Stimulated activated naive CD4-positive, alpha-beta T cell (primary cell): ENCODE data around the gene GDPD5.

Experiments used
- DNase-seq, 6 experiments: peaks; one replicate each; lab custom pipeline; 2025; lab: John Stamatoyannopoulos, UW

Gene GDPD5

DNA sequence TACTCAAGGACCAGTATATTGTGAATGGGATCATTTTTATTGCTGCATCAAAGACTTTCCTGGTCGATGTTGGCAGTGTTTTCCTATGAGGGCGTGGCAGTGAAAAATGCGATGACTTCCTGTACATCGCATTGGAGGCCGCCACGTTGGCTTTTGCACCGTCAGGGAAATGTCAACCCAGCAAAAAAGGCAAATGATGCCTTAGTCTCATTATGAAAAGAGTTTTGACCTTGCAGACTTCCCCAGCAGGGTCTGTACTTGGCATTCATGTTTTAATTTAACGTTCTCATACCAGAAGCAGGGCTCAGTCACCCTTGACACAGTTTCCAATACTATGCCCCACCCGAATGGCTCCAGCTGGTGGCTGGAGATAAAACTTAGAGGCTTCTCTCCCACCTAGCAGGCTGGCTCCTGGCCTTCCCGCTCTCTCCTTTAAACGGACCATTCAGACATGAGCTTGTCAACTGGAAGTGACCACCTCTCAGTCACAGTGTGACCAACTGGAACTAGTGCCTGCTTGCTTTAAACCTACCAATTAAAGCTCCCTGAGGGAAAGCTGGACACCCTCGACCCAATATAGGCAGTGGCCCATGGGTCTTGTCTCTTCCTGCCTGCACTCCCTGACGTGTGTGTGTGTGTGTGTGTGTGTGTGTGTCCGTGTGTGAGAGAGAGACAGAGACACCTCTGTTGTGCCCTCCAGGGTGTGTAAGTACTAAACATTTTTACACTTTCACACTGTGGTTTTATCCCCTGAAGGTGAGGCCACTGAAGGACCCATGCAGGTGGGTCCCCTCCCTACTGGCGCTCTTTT lies 8.7 kb upstream of the GDPD5 start:
- no peak for DNase-seq

DNA sequence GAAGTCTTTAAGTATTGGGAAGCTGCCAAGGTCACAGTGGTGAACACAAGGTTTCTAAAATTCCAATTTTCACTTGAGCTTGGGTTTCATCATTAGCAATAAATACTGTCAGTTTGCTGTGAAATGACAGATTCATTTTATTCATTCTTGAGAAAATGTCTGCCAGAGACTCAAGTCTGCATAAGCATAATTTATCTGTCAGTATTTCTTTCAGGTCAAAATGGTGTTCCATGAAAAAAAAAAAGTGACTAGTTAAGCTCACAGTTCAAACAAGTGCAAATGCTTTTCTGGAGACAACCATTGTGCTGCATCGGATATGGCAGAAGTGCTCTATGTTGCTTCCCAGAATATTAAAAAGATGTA lies 8.1 kb upstream of the GDPD5 start:
- DNase-seq, result no peak

DNA sequence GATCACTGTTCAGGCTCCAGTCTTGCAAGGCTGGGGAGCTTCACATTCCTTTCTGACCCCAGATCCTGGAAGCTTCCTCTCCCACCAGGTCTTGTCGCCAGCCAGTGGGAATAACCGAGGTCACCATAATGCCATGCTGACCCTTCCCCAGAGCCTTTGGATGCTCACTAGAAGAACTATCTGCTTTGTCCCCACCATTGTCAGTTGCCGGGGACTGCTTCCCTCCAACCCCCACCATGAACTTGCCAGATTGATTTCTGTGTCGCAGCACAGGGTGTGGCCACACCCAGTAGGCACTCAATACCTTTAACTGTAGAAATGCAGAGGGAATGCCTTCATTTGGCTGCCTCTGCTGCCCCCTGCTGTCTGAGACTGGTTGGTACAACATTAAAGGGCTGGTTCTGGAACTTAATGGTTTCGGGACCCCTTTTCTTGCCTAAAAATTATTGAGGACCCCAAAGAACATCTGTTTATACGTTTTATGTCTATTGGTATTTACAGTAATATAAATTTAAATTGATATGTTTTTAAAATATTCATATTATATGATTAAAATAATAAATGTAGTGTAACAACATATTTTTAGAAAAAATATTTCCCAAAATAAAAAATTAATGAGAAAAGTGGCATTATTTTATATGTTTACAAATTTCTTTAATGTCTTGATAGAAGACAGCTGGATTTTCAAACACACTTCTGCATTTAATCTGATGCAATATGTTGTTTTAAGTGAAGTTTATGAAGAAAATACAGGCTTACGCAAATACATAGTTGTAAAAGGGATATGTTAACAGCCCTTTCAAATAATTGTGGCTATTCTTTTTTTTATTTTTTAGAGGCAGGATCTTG lies 6.7 kb upstream of the GDPD5 start:
- DNase-seq, result peak; percentile 52 to 85 (median 78)

- no peak for DNase-seq
These were observed 5.6 kb upstream of the GDPD5 start for GRCh38 chr11:75531325-75531724.

GRCh38 chr11:75530577-75530976 lies 4.8 kb upstream of the GDPD5 start:
- no peak for DNase-seq

- DNase-seq, result no peak
These were observed 2.4 kb upstream of the GDPD5 start for GRCh38 chr11:75527938-75528735.

DNA sequence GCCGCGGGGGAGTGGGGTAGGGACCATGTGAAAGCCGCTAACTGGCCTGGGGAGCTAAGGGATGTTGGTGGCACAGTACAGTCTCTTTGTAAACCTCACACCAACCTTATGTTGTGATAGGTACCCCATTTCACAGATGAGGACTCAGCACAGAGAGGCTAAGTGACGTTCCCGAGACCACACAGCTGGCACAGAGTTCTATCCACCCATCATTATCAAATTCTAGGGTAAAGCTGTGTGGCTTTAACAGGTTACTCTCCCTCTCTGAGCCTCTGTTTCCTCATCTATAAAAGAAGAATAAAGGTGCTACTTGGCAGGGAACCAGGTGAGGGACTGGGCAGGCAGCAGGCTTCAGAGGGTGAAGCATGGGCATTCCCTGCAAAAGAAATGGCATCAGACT lies 1.4 kb upstream of the GDPD5 start:
- no peak for DNase-seq

GRCh38 chr11:75526192-75526541 lies 426 bp upstream of the GDPD5 start:
- no peak for DNase-seq

DNA sequence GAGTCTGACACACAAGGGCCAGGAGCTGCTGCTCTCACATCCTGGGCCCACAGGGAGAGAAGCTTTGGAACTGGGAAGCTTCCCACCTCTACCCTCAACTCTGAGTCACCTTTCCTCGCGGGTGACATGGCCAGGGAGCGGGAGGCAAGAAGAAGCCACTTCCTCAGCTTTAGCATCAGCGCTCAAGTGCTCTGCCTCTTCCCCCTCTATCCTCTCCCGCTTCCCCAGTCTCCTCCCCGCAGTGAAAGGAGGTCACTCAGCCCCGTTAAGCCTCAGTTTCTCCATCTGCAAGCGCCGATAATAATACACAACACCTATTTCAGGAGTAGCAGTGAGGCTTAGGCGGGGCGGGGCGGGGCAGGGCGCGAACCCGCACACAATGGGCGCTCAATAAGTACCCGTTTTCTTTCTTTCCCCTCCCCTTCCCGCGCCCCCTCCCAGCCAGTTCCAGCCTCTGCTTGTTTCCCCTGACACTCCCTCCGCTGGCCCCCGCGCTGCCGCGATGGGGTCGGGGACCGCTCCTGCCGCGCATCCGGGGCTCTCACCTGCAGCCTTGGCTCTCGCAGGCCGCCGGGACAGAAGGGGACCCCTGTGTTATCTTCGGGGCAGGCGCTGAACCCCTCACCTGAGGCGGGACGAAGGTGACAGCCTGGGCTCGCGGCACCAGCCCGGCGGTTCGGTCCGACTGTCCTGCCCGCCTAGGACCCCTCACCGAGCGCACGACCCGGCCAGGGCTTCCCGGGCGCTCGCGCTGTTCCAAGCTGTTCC lies 892 bp downstream of the GDPD5 start:
- peak in 4 of 6 experiments; percentile 25 to 58 (median 35) for DNase-seq

DNA sequence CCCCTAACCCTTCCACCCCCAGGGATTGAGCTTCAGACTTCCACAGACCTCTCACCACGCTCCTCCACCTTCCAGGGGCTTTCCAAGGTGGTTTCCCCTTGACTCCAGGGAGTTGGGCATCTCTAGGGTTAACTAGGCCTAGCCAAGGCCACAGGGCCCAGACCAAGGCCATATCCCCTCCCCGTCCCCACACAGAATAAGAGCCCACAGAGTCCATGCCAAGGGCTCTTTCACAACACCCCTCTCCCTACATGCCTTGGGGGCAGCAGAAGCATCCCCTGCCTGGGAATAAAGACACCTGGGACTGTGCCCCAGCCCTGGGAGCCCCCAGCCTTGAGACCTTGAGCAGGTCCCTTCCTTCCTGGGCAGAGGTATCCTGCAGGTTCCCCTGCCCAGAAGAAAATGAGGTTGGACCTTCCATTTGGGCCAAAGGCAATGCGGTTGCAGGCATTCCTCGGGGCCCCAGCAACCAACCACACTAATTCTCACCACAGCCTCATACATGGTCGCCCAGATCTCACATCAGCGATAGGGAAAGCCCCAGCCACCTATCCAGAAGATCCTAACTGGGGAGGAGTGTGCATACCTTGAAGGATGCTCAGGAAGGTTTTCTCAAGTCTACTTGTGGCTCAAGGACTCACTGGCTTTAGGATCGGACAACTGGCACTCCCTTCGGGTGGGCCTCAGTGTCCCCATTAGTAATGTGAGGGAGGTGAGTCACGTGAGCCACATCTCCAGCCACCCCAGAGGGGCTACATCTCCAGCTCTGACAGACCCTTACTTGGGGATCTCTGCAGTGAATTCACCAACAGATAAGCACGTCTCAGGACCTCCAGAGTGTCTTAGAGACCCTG lies 1.7 kb downstream of the GDPD5 start:
- DNase-seq, result peak in 1 of 6 experiments; percentile 33

DNA sequence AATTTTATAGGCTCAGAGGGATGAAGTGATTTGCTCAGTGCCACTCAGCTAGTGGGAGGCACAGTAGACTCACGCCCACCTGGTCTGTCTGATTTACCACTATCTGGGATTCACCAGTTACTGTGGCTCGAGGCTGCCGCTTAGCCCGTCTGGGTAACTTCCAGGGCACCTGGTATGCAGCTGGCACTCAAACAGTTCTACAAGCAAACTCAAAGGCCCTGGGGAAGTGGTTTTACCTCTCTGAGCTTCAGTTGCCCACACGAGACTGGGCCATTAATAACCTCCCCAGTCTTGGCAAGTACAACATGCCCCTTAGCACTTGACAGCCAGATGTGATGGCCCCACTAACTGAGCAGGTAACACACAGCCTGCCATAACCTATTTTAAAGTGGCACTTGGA lies 2.6 kb downstream of the GDPD5 start:
- DNase-seq, result no peak

DNA sequence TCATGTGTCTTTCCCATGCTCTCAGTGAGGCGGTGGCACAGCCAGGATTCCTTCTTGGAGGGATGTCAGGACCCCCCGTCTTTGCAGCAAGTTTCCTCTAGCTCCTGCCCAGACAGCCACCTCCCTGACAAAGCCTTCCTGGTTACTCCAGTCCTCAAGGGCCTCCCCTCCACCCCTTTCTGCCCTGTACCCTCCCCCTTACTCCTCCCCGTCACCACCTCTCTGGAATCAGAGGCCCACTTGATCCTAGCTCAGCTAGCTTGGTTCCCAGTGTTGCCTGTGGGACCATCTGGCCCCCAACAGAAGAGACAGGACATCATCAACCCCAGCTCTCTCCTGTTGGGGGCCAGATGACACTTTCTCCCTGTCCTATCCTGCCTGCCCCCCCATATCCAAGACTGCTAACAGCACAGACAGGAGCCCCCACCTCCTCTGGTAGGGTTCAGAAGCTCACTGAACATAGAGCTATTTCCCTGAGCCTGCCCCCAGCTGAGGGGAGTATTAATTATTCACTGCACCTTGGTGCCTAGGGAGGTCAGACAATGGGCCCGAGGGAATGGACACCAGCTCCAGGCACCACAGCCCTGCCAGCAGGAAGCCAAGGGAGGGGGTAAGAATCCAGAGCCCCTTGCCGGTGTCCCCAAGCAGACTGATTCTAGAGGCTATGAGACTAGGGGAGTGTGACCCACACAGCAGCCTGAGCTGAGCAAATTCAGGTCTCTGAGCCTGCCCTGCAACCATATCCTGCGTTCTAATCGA lies 3.3 kb downstream of the GDPD5 start:
- DNase-seq, result no peak

- no peak for DNase-seq
These were observed 5.1 kb downstream of the GDPD5 start for GRCh38 chr11:75520688-75521087.

DNA sequence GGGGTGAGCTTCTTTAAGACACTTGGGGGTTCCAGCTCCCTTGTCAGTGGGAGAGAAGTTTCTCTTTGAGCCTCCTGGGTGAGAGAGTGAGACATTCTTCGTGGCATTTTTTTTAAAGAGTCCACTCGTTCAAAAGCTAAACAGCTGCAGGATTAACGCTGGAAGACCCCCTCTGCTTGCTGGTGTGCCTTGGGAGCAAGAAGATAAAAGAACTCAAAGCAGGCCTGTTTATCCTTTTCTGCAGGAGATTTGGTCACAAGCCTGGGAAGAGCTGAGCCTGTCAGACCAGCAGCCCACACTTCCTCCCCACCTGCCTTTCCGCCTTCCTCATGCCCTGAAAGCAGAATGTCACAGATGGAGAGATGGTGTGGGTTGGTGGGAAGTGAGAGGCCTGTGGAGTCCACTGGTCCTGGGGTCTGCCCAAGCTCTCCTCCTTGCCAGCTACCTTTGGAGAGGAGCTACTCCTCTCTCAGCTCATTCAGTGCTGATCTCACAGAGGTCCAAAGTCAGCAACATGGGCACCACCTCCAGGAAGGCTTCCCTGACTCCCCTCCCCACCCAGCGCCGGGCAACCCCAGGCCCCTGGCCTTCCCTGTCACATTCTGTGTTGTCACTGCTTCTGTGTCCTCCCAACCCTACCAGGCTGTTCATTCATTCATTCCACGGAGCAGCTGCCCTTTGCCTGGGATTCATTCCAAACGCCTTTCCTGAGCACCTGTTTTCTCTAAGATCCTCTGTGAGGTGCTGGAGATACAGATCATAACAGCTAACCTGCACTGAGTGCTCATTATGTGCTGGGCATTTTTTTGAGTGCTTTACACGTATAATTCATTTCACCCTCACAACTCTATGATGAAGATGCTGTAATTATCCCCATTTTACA lies 6.7 kb downstream of the GDPD5 start:
- no peak for DNase-seq

- DNase-seq, result no peak
These were observed 7.6 kb downstream of the GDPD5 start for GRCh38 chr11:75518204-75518549.

DNA sequence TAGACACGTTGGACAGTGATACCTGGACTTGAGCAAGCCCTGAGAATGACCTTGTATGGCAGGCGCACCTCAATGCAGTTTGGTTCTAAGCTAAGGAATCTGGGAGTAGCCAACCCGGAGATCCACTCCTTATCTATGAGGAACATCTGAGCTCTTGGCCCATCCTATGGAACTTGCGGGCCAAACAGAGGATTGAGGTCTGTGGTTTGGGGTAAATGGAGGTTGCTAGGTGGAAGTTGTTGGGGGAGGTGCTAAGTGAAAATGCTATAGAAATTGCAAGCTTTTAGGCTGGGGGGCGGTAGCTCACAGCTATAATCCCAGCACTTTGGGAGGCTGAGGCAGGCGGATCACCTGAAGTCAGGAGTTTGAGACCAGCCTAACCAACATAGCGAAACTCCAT lies 8.9 kb downstream of the GDPD5 start:
- DNase-seq, result no peak

DNA sequence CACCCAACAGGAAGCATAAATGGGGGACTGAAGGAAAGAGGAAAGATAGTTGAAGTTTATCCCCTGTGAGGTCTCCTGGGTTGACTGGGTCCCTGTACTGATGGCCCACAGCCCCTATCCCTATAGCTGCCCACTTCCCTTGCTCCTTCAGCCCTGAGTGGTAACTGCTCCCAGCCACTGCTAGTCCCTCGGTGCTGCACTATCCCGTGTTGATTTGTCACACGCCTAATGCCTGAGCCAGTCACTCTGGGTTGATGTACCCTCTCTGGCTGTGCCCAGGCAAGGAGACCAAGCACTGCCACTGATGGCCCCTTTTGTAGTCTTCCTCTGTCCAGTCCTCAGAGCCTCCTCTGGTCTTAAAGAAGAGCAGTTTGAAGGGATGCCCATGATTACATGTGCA lies 9.6 kb downstream of the GDPD5 start:
- no peak for DNase-seq

DNA sequence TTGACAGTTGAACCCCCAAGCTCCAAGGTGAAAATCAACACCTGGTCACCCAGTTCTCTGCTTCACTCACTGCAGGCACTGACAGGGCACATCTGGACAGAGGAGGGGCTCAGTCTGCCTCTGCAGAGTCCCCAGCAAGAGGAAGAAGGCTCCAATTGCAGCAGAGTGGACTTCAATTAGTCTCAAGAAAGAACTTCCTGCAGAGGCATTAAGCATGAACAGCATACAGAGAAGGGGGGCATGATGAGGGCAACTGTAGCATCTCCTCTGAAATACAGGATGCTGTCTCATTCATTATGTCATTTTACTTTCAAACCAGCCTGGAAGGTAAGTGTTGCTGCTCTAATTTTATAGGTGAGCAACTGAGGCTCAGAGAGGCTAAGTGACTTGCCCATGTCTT lies 11.1 kb downstream of the GDPD5 start:
- DNase-seq, result no peak

DNA sequence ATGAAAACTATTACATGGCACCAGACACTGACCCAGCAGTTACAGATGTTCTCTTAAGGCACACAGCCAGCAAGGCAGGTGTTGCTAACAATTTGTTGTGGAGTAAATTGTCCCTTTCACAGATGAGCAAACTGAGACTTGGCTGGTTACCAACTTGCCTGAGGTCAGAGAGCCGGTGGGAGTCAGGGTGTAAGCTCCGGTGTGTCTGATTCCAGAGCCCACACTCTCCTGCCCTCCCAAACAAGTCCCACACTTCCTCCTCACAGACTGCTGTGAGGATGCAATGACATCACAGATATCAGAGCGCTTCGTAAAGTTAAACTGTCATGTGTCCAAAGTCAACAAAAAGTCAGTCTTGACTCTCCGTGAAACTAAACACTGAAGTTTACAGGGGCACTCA lies 12.5 kb downstream of the GDPD5 start:
- no peak for DNase-seq
